GM23338 (cell line): ENCODE measurements around the gene TAF1L.
"Not testable (repeated sequence)": the region's sequence is repeated elsewhere in the genome, so short reads cannot be mapped to it uniquely, and the experiment has no call there.

Experiments
- CREB1 ChIP-seq: fragments of 250-450 bp; sonication (Bioruptor Pico); IDR thresholded peaks from 2 replicates; pipeline ENCODE4 v1.5.0; 2020; ENCODE audit warnings: low read depth, mild to moderate bottlenecking, moderate library complexity
- EZH2 ChIP-seq: fragments of 200-600 bp; sonication (generic); IDR thresholded peaks from one replicate; pipeline ENCODE4 v1.8.0; 2017; ENCODE audit warnings: antibody characterized with exemption, mild to moderate bottlenecking, low read depth; ENCODE audit not compliant: unreplicated experiment
- EZH2phosphoT487 ChIP-seq: fragments of 200-600 bp; sonication (generic); IDR thresholded peaks from one replicate; pipeline ENCODE4 v1.8.1; 2018; ENCODE audit warnings: antibody characterized with exemption; ENCODE audit not compliant: unreplicated experiment
- JUNB ChIP-seq: IDR thresholded peaks from one replicate; pipeline ENCODE4 v1.6.1; 2016; ENCODE audit warnings: antibody characterized with exemption; ENCODE audit not compliant: unreplicated experiment
- NANOG ChIP-seq: IDR thresholded peaks from 2 replicates; pipeline ENCODE4 v1.6.1; 2016; ENCODE audit warnings: antibody characterized with exemption, borderline replicate concordance
- POLR2AphosphoS5 ChIP-seq: IDR thresholded peaks from 2 replicates; pipeline ENCODE4 v1.6.1; 2016; ENCODE audit warnings: antibody characterized with exemption, low read depth
- STAT1 ChIP-seq: IDR thresholded peaks from one replicate; pipeline ENCODE4 v1.6.1; 2016; ENCODE audit warnings: antibody characterized with exemption; ENCODE audit not compliant: unreplicated experiment
- ZNF114 ChIP-seq: fragments of 250-450 bp; sonication (Bioruptor Pico); IDR thresholded peaks from 2 replicates; pipeline ENCODE4 v1.5.0; 2020; ENCODE audit warnings: mild to moderate bottlenecking, moderate library complexity
- ZNF462 ChIP-seq: fragments of 250-450 bp; sonication (Bioruptor Pico); IDR thresholded peaks from 2 replicates; pipeline ENCODE4 v1.5.0; 2020; ENCODE audit warnings: mild to moderate bottlenecking, moderate library complexity
- TF ChIP-seq, protein P1 (sequence below), 2 experiments: fragments of 200-600 bp in 1 of 2; sonication (generic) in 1 of 2; conservative IDR thresholded peaks; 2 replicates each; pipeline versions ENCODE4 v1.5.1 to v1.6.1; 2016 to 2017; ENCODE audit warnings: antibody characterized with exemption in 2 of 2, low read depth in 2 of 2, mild to moderate bottlenecking in 2 of 2, moderate library complexity in 1 of 2
- TF ChIP-seq, protein P2 (sequence below): IDR thresholded peaks from 2 replicates; pipeline ENCODE4 v1.6.1; 2016; ENCODE audit warnings: antibody characterized with exemption
- TF ChIP-seq, protein P3 (sequence below): IDR thresholded peaks from one replicate; pipeline ENCODE4 v1.6.1; 2018; ENCODE audit warnings: antibody characterized with exemption; ENCODE audit not compliant: unreplicated experiment

DNA sequence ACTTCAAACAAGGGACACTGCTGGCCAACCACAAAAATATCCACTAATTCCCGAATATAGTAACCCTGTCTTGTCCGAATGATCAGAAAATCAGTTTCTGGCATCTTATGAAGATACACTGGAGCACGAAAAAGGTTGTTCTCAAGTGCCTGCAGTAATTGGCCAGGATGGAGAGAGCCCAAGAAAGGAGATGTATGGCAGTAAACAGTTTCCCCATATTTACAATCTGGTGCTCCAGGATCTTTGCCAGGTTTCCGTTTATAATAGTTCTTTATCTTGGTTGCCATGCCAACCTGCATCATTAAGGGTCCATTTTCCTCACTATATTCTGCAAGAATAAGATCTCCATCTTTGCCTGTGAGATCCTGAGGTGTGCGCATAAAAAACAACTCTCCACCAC lies 2.3 kb downstream of the TAF1L start:
- TF ChIP-seq, protein P1, sequence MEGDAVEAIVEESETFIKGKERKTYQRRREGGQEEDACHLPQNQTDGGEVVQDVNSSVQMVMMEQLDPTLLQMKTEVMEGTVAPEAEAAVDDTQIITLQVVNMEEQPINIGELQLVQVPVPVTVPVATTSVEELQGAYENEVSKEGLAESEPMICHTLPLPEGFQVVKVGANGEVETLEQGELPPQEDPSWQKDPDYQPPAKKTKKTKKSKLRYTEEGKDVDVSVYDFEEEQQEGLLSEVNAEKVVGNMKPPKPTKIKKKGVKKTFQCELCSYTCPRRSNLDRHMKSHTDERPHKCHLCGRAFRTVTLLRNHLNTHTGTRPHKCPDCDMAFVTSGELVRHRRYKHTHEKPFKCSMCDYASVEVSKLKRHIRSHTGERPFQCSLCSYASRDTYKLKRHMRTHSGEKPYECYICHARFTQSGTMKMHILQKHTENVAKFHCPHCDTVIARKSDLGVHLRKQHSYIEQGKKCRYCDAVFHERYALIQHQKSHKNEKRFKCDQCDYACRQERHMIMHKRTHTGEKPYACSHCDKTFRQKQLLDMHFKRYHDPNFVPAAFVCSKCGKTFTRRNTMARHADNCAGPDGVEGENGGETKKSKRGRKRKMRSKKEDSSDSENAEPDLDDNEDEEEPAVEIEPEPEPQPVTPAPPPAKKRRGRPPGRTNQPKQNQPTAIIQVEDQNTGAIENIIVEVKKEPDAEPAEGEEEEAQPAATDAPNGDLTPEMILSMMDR (conservative IDR thresholded peaks at IDR 0.05; ENCODE audit: low read depth in 2 of 2), result not testable (repeated sequence)
- TF ChIP-seq ZNF114; POLR2AphosphoS5; EZH2; EZH2phosphoT487; CREB1 (CRISPR knock-in tag); JUNB; STAT1; NANOG; ZNF462: not testable (repeated sequence)
- TF ChIP-seq, protein P2, sequence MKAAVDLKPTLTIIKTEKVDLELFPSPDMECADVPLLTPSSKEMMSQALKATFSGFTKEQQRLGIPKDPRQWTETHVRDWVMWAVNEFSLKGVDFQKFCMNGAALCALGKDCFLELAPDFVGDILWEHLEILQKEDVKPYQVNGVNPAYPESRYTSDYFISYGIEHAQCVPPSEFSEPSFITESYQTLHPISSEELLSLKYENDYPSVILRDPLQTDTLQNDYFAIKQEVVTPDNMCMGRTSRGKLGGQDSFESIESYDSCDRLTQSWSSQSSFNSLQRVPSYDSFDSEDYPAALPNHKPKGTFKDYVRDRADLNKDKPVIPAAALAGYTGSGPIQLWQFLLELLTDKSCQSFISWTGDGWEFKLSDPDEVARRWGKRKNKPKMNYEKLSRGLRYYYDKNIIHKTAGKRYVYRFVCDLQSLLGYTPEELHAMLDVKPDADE, result not testable (repeated sequence)
- TF ChIP-seq, protein P3, sequence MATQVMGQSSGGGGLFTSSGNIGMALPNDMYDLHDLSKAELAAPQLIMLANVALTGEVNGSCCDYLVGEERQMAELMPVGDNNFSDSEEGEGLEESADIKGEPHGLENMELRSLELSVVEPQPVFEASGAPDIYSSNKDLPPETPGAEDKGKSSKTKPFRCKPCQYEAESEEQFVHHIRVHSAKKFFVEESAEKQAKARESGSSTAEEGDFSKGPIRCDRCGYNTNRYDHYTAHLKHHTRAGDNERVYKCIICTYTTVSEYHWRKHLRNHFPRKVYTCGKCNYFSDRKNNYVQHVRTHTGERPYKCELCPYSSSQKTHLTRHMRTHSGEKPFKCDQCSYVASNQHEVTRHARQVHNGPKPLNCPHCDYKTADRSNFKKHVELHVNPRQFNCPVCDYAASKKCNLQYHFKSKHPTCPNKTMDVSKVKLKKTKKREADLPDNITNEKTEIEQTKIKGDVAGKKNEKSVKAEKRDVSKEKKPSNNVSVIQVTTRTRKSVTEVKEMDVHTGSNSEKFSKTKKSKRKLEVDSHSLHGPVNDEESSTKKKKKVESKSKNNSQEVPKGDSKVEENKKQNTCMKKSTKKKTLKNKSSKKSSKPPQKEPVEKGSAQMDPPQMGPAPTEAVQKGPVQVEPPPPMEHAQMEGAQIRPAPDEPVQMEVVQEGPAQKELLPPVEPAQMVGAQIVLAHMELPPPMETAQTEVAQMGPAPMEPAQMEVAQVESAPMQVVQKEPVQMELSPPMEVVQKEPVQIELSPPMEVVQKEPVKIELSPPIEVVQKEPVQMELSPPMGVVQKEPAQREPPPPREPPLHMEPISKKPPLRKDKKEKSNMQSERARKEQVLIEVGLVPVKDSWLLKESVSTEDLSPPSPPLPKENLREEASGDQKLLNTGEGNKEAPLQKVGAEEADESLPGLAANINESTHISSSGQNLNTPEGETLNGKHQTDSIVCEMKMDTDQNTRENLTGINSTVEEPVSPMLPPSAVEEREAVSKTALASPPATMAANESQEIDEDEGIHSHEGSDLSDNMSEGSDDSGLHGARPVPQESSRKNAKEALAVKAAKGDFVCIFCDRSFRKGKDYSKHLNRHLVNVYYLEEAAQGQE, result not testable (repeated sequence)
